ENCODE measurements around the gene SH3RF3.

SH3RF3 gene

DNA sequence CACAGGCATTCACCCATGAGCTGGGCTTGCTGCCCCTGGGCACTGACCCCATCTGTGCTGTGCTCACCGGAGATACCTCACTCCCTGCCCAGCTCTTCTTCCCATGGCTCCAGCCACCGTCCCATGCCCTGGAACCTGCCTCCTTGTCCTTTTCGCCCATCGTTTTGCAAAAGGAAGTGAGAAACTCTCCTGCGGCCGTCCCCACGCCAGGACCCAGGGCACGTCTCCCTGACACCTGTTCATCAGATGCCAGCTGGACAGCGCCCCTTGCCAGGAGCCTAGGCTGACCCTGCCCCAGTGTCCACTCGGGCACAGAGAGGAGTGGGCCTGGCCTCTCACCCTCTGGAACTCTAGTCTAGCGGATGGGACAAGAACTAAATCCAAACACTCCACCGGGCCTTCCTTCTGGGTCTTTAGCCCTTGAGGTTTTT, 246.1 kb downstream of the SH3RF3 start:
- no peak for DNase-seq (ENCODE audit: low read depth, low spot score)

DNA sequence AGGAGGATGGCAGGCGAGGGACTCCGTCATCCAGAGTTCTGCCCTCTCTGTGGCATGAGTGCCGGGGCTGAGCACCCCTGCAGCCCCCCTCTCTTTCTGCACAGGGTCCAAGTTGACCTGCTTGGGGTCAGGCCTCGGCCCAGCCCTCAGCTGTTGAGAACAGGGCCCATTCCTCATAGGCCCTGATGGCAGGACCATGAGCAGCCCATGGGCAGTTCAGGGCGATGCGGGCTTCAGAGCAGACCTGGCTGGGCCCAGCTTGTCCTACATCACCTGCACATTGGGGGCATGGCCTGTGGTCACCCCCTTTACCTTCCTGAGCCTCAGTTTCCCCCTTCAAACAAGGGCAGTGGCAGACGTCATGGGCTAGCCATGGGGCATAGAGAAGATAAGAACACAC, 246.7 kb downstream of the SH3RF3 start:
- no peak for DNase-seq (ENCODE audit: low read depth, low spot score)

DNA sequence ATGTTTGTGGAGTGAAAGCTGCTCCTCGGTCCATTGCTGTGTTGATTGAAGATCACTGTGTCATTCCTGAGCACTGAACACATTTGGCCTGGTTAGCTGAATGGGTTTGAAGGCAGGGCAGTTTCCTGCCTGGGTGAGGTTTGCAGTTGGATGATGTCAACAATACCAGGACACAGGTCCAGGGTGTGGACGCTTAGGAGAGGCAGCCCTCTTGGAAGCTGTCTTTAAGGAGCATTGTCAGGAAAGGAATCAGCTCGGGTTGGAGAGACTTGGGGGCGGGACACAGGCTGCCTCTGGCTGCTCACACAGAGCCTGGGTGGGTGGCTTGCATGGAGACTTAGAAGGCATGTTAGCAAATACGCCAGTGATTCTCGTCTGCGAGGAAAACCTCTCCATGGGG, 247.1 kb downstream of the SH3RF3 start:
- DNase-seq (ENCODE audit: low read depth, low spot score), result no peak

DNA sequence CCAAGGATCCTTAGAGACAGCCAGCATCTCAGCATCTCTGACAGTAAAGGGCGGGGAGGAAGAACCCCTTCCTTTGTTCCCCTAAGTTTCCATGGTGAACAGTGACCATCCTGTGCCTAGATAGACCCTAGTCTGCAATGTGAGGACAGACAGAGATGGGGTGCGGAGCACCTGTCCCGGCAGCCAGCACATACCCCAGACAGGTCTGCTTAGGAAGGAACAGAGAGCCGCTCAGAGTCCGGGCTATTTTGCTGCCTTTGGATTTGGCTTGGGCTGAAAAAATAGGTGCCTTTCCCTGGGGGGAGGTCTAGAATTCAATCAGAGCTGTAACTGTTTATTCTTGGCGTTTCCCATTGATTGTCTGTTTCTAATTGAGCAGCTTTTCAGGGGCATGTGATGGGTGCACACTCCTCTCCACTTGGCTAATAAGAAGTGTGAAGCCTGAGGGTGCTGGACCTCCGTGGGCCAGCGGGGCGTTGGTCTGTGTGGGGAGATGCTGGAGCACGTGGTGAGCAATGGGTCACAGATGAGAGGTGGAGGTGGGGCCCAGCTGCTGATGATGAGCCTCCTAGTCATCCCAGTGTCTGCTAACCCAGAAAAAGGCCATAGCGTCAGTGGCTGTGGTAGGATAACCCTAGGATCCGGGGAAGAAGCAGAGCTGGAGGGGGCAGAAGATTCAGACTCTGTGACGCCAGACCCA, 247.9 kb downstream of the SH3RF3 start:
- DNase-seq (ENCODE audit: low read depth, low spot score), result no peak

DNA sequence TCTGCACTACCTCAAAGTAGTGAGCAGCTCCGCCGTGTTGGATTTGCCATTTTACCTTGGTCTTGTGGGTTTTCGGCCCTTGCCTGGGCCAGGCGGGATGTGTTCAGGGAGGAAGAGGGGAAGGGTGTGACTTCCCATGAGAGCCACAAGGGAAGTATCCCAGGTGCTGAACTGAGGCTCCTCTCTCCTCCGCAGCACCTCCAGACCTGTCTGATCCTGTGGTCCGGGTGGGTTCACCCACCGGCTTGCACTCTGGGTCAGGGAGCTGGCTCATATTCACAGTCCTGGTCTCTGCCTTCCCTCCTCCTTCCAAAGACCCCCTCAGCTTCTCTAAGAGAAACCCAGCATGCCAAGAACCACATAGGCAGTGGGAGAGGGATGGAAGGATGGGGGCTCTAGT, 249.0 kb downstream of the SH3RF3 start:
- no peak for DNase-seq (ENCODE audit: low read depth, low spot score)

DNA sequence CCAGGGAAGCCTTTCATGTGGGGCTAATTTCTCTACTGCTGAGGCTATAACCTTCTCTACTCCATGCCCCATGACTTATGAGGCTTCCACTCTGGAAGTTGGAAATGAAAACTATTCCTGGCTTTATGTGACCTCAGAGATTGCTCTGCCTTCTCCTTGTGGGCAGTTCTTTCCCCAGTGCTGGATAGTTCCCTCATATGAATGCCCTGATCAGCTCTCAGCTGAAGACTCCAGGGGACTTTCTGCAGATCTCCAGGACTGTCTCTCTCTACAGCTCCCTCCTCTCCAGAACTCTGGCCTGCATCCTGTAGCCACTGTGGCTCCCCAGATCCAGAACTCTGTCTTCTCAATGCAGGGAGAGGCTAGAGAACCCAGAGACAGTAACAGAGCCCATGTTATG, 249.7 kb downstream of the SH3RF3 start:
- no peak for DNase-seq (ENCODE audit: low read depth, low spot score)

DNA sequence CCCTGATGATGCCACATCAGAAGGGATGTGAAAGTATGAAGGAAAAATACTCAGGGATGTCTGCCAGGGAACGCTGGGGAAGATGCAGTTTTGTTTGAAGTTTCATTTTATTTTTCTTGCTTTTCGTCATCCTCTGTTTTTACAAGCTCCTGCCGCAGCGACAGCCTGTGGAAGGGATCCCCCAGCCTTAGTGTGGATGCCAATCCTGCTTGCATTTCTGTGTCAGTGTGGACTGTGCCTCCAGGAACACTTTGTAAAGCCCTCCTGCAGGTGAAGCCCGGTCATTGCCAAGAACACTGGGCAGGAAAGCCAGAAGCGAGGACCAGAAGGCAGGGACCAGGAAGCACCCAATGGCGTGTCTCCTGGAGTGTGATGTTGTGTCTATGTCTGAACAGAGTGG, 250.5 kb downstream of the SH3RF3 start:
- no peak for DNase-seq (ENCODE audit: low read depth, low spot score)

DNA sequence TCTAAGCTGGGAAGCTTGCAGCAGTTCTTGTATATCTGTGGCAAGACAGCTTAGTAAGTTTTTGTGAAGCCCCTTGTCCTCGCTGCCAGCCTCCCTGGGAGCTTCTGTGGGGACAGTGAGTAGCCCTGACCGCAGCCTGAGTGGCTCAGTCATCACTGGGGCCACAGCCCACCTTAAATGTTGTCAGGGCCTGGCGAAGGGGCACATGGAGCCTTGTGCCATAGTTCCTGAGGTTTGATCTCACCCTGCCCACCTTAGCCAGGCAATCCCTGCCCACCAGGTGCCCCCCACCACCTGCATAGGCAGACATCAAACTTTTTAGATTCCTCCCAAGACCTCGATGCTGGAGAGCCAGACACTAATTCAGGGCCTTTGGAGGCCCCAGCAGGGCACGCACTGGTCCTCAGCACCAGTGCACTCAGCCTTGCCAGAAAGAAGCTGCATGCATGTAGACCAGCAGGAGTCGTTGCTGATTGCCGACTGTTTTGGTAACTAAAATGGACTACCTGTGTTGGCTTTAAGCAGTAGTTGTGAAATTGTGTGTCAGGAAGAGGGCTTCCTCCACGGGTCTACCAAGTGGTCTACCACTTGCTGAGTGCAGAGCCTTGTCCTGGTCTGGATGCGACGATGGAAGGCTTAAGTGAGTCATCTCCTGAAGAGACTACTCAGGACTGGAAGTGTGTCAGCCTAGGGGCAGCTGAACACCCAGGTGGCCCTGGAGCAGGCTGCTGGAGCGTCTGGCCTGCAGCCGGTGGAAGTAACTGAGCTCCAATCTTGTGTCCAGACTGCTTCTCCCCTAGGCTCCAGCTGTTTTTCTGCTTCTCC, 251.7 kb downstream of the SH3RF3 start:
- no peak for DNase-seq (ENCODE audit: low read depth, low spot score)

DNA sequence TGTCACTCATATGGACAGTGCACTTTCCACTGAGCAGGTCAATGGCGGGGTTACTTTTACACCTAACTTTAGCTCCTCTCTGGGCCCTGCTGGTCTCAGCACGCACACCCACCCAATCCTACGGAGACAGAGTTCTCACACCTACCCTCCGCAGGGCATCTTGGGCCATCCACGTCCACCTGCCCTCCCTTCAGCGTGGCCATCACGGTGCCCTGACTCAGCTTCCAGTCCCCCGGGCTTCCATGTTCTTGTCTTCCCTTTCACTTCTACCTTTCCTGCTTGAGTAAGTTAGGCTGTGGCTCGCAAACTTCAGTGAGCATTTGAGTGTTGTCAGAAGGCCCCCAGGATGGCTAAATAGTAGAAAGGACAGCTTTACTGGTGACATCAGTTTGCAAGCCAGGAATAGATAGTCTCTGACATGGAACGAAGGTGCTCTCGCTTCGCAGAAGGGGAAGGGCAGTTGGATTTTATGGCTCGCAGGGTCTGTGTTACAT, 252.4 kb downstream of the SH3RF3 start:
- no peak for DNase-seq (ENCODE audit: low read depth, low spot score)

DNA sequence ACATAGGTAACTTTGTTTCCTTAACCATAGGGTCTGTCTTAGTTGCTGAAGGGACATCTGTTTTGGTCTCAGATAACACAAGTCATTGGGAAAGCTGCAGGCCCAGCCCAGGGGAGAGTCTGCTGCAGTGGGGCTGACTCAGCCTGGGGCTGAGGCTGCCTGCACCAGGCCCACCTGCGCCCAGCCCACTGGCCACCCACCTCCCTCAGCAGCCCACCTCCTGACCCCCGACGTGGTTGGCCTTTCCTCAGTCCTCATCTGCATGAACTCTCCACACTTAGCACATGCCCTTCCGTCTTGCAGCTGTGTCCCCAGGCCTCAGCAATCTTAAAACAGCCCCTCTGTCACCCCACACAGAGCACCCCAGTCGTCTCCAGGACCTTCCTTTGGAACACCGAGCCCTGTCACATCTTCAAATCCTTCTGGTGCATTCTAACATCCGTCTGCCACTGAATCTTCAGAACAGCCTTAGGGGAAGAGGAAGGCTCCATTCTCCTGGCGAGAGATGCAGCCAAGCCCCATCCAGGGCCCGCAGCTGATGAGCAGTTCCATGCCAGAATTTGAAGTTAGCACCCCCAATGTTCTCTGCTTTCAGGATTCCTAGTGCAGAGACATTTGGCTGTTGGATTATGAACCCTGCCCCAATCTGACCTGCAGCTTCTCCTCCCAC, 253.4 kb downstream of the SH3RF3 start:
- DNase-seq (ENCODE audit: low read depth, low spot score), result no peak

DNA sequence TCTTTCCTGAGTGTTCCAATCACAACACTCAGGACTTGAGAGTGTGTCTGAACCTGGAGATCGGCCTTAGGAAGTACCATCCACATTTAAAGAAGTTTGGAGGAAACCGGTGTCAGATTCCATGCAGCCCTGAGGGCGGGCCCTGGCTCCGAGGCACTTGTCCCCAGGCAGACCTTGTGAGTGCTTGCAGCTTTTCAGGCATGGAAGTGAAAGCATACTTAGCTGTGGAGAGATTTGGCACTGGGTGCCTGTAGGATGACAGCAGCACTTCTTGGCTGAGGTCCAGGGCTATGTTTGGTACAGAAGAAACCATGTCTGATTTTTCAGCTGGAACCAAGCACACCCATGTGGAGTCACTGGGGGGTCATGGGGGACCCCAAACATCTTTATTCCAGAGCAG, 253.9 kb downstream of the SH3RF3 start:
- no peak for DNase-seq (ENCODE audit: low read depth, low spot score)

DNA sequence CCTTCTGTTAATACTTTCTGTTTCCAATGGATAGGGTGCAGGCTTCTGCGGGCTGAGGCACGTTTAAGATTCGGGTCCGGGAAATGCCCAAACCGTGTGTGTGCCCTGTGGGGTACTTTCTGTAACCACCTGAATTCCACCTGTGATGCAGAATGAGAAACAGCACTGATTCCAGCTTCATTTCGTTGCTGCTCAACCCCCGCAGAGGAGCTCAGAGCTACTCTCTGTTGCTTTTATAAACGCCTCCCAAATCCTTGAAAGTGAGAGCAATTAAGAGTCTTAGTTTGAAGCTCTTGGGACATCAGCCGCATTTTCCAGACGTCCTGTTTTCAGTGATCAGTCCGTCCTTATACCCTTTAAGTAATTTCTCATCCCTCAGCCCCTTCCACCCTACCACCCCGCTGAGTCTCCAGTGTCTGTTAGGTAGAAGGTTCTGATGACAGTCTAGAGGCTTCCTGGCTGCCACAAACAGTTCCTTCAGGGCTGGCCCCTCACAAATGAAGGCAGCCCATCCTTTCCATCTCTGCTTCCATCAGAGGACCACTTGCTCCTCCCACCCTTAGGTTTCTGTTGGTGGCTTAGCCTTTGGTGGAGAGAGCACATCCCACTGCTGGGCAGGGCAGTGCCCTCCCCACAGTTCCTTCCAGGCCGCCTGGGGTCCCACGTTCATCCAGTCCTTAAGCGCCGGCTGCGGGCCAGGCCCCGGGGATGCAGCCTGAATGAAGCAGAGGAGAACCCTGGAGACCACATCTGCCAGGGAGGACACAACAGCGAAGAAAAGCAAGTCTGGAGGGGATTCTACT, 254.7 kb downstream of the SH3RF3 start:
- DNase-seq (ENCODE audit: low read depth, low spot score), result no peak

DNA sequence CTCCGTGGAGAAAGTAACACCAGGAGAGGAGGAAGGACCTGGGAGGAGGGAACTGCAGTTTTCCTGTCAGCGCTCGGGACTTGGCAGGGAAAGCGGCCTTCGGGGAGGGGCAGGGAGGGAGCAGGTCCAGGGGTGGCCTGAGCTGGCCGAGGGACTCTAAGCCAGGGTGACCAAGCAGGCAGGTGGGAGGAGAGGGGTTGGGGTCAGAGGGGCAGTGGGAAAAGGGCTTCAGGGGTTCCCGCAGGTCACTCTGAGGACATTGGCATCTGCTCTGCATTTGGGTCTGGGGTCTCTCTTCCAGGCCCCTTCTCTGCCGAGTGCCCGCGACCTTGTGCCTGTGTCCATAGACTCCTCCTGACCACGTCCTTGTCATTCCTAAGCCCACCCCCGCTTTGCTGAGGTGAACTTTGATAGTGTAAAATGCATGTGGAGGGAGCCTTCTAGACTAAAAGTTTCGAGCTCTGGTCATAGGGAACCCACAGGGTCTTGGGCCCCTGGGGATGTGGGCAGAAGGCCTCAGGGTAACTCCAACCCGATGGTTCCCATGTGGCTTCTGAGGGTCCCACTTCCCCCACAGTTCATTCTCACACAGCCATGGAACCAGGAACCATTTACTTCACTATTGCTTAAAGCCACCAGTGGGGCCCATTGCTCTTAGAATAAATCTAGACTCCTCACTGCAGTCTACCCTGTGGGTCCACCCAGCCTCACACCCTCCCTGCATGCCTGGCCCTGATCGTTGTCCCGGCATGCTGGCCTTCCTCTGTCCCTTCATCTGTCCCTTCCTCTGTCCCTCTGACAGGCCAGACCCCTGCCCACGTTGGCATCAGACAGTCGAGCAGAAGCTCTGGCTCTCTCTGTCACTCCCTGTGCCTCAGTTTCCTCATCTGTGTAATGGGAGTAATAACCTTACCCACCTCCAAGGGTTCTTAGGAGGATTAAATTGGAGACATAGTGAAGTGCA, 255.6 kb downstream of the SH3RF3 start:
- DNase-seq (ENCODE audit: low read depth, low spot score), result no peak

DNA sequence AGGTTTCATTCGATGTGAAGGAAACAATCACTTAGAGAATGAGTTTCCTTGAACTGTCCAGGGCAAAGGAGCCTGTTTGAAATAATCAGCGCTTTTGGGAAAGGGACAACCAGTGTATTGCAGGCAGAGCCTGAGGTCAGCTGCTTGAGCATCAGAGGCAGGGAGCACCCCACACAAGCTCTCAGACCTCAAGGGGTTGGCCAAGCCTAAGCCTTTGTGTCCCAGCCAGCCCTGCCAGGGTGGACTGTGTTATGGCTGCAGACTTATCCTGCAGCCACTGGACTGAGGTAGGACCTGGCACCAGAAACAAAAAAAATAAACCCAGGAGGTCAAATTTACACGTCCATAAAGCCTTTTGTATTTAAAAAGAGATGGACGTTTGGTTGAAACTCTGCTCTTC, 256.5 kb downstream of the SH3RF3 start:
- no peak for DNase-seq (ENCODE audit: low read depth, low spot score)

DNA sequence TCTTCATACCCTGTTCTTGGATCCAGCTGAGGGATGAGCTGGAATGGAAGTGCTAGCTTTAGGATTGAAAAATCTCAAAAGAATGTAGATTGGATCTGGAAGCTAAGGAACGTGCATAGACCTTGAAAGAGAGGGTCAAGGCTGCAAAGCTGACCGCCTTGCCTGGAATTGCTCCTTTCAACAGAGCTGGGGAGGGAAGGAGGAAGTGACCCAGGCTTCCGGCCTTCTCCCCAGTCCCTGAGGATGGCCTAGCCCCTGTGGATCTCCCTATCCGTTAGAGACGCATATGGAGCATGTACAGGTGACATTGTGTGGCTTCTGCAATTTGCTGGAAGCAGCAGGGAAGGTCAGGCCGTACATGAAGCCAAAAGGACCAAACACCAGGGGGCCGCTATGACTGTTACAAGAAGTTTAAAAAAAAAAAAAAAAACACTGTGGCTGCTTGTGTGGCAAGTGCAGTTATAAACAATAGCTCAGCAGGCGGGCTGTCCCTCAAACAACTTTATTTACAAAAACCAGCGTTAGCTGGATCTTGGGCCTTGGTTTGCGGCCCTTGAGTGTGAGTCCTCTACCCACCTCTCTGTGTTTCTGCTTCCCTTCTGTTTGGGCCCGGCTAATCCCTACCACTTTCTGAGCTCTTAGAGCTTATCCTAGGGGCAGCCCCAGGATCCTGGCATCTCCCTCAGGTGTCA, 257.1 kb downstream of the SH3RF3 start:
- no peak for DNase-seq (ENCODE audit: low read depth, low spot score)

DNA sequence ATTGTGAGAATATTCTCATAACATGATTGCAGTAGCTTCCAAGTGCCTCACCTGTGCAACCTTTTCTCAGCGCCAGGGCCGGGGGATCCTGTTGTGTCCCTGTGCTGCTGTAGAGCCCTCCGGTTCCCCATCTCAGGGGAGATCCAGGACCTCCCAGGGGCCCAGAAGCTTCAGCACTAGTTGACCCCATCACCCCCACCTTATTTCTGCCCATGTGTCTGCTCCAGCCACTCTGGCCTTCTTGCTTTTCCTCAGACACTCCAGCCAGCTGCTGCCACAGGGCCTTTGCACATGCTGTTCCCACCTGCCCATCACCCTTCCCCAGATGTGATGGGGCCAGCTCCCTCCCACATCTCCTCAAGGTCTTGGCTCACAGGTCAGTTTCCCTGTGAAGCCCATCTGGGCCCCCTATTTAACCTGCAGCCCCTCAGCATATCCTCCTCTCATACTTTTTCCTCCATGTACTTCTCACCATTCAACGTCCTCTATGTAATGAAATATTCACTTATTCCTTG, 258.3 kb downstream of the SH3RF3 start:
- no peak for DNase-seq (ENCODE audit: low read depth, low spot score)

DNA sequence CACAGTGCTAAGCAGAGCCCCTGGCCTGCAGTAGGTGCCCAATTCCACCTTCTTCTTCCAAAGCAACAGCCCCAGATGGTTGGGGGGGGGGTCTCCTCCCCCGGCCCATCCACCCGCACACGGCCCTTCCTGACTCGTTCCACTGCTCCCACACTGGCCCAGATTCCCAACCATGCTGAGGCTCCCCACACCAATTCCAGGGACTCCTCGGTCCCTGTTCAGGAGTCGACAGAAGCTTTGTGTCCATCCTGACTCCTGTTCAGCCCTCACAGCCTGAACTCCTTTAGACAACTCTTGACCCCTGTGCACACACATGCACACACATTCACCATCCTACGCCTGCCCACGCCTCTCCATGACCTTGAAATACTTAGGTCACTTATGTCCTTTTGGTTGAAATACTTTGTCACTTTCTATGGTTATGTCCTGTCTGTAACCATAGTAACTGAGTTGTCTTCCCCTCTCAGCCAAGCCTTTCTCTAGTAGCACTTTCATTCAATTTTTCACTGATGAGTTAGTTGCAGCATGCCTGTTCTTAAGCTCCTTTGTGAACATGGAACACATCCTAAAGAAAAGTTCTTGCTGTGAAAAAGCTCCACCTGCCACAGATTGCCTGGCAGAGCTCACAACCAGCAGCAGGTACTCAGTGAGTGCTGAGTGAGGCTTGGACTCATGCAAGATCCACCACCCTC, 258.9 kb downstream of the SH3RF3 start:
- DNase-seq (ENCODE audit: low read depth, low spot score), result no peak

DNA sequence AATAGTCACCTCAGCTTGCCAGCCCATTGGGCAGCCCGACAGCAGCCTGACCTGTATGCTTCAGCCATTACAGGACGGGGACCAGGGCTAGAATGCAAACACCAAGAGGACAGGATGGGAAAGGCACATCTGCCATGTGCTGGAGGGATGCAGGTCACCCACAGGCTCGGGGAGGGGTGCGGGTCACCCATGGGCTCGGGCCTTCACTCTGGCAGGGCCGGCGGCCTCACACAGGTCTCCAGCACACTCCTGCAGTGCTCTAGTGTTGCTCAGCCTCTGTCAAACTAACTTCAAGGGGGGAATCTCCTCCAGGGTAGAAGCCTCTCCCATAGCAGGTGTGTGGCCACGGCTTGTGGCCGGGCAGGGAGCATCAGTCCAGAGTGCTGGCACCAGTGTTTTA, 262.2 kb downstream of the SH3RF3 start:
- no peak for DNase-seq (ENCODE audit: low read depth, low spot score)

DNA sequence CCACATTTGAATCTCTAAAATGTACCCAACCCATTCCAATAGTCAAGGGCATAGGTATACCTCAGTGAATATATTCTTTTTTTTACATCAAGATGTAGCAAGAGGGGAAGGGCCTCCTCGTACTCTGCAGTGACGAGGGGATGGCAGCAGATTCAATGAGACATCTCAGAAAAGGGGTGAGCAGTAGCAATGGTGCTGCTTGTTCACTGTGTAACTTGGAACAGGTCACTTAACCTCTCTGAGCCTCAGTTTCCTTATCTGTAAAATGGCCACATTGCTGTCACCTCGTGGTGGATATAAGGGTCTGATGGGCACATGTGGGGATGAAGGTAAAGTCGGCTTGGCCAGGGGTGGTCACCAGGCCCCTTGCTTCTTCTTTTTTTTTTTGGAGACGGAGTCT, 263.1 kb downstream of the SH3RF3 start:
- DNase-seq (ENCODE audit: low read depth, low spot score), result no peak

Measured in activated naive CD8-positive, alpha-beta T cell treated with anti-CD3 and anti-CD28 coated beads, Interleukin-2, amount 50 U/mL, for 16 hours (primary cell).